Parathyroid adenoma (tissue), 2 donors: Measurements from ENCODE around the gene TTC22.

Source experiments
- H2AFZ ChIP-seq: fragments of 300-600 bp; sonication (generic); one replicate; pipeline ENCODE4 v1.7.0; 2017; ENCODE audit warnings: antibody characterized with exemption, mild to moderate bottlenecking
- H3K27ac ChIP-seq: fragments of 300-600 bp; sonication (generic); one replicate; pipeline ENCODE4 v1.7.0; 2017
- H3K27me3 ChIP-seq: fragments of 300-600 bp; sonication (generic); one replicate; pipeline ENCODE4 v1.7.0; 2017; ENCODE audit warnings: low read length; ENCODE audit not compliant: control insufficient read depth, insufficient read depth
- H3K36me3 ChIP-seq: fragments of 300-600 bp; sonication (generic); one replicate; pipeline ENCODE4 v1.7.0; 2017; ENCODE audit warnings: low read length; ENCODE audit not compliant: control insufficient read depth, insufficient read depth
- H3K4me1 ChIP-seq: fragments of 300-600 bp; sonication (generic); one replicate; pipeline ENCODE4 v1.7.0; 2017; ENCODE audit warnings: control low read depth
- H3K4me2 ChIP-seq: fragments of 300-600 bp; sonication (generic); one replicate; pipeline ENCODE4 v1.7.0; 2017; ENCODE audit warnings: low read length
- H3K4me3 ChIP-seq: fragments of 300-600 bp; sonication (generic); one replicate; pipeline ENCODE4 v1.7.0; 2017; ENCODE audit warnings: low read depth, low read length
- H3K79me2 ChIP-seq: fragments of 300-600 bp; sonication (generic); one replicate; pipeline ENCODE4 v1.7.0; 2017; ENCODE audit warnings: control low read depth
- H3K9ac ChIP-seq: fragments of 300-600 bp; sonication (generic); one replicate; pipeline ENCODE4 v1.7.0; 2017; ENCODE audit warnings: mild to moderate bottlenecking
- H3K9me3 ChIP-seq: fragments of 300-600 bp; sonication (generic); one replicate; pipeline ENCODE4 v1.7.0; 2017; ENCODE audit warnings: low read length; ENCODE audit not compliant: control insufficient read depth
- TF ChIP-seq, protein P1 (sequence below): fragments of 300-600 bp; sonication (generic); IDR thresholded peaks from one replicate; pipeline ENCODE4 v1.7.0; 2017; ENCODE audit warnings: antibody characterized with exemption, mild to moderate bottlenecking
- donor health status: primary hyperparathyroidism.

Gene TTC22

DNA sequence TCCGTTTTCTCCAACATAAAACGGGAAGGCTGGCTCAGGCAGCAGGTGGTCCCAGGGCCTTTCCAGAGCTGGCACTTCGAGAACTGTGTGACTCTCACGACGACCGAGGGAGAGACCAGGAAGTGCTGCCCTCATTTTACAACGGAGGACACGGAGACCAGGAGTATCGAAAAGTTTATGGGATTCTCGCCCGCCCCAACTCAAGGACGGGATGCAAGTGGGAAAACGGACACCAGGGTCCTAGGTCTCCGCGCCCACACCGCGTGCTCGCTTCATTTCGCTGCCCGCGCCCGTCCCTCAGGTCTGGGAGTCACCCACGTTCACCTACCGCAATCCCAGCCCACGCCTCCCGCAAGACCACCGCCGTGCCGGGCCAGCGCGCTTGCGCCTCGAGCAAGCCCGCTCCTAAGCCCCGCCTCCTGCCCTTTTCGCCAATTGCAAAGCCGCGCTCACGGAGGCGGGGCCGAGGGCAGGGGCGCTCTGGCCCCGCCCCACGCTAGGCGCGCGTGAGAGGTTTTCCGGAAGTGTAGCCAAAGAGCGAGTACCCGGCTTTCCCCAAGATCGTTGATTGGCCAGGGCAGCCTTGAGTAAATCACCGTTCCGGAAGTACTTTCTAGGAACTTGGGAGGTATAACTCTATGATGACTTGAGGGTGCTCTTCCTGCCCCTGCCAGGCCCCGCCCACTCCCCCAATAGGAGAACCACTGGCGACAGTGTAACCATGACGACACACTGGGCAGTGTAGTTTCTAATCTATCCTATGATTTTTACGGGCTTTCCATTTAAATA lies 36.8 kb downstream of the TTC22 start, which contains the start of gene PARS2:
Gene PARS2 (minus strand): TSS at position 391 of the 789 bp plus-strand sequence. CDS start 5,362 bp downstream, outside the sequence.
- H3K9ac ChIP-seq = peak within 1 kb of the TSS; percentile 19
- no peaks in the 10 kb centered on the region for H3K9me3 ChIP-seq
- TF ChIP-seq, protein P1, sequence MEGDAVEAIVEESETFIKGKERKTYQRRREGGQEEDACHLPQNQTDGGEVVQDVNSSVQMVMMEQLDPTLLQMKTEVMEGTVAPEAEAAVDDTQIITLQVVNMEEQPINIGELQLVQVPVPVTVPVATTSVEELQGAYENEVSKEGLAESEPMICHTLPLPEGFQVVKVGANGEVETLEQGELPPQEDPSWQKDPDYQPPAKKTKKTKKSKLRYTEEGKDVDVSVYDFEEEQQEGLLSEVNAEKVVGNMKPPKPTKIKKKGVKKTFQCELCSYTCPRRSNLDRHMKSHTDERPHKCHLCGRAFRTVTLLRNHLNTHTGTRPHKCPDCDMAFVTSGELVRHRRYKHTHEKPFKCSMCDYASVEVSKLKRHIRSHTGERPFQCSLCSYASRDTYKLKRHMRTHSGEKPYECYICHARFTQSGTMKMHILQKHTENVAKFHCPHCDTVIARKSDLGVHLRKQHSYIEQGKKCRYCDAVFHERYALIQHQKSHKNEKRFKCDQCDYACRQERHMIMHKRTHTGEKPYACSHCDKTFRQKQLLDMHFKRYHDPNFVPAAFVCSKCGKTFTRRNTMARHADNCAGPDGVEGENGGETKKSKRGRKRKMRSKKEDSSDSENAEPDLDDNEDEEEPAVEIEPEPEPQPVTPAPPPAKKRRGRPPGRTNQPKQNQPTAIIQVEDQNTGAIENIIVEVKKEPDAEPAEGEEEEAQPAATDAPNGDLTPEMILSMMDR = no peak
- peak within 1 kb of the TSS; percentile 74 for H3K4me3 ChIP-seq
- no peaks in the 10 kb centered on the region for H3K36me3 ChIP-seq
- H3K4me1 ChIP-seq = peaks cover 8% of the 10 kb centered on the region
- H2AFZ ChIP-seq = peak within 1 kb of the TSS; percentile 84
- peak within 1 kb of the TSS; percentile 67 for H3K27ac ChIP-seq
- no peaks in the 10 kb centered on the region for H3K27me3 ChIP-seq
- peak within 1 kb of the TSS; percentile 82 for H3K4me2 ChIP-seq
- H3K79me2 ChIP-seq = peaks cover 2% of the 10 kb centered on the region

DNA sequence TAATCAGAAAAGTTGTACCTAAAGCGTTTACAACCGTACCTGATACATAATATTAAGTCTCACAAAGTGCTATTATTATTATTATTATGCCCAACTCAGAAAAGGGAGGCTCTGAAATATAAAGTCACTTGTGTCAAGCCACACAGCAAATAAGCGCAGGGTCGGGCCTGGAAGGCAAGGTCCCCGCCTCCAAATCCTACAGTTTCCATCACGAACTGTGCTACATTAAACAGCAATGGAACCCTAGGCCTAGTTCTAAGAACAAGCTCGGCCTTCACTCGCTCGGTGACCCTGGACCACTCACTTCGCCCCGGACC lies 37.3 kb downstream of the TTC22 start:
- H3K4me2 ChIP-seq = peak overlapping the region; percentile 82
- H3K27ac ChIP-seq = no peak overlapping the region
- H3K36me3 ChIP-seq = no peaks in the 10 kb centered on the region
- peak overlapping the region; percentile 74 for H3K4me3 ChIP-seq
- peaks cover 8% of the 10 kb centered on the region for H3K4me1 ChIP-seq
- H3K27me3 ChIP-seq = no peaks in the 10 kb centered on the region
- H2AFZ ChIP-seq = peak overlapping the region; percentile 75
- H3K9me3 ChIP-seq = no peaks in the 10 kb centered on the region
- TF ChIP-seq, protein P1 = no peak
- H3K79me2 ChIP-seq = peaks cover 2% of the 10 kb centered on the region
- H3K9ac ChIP-seq = no peak overlapping the region

DNA sequence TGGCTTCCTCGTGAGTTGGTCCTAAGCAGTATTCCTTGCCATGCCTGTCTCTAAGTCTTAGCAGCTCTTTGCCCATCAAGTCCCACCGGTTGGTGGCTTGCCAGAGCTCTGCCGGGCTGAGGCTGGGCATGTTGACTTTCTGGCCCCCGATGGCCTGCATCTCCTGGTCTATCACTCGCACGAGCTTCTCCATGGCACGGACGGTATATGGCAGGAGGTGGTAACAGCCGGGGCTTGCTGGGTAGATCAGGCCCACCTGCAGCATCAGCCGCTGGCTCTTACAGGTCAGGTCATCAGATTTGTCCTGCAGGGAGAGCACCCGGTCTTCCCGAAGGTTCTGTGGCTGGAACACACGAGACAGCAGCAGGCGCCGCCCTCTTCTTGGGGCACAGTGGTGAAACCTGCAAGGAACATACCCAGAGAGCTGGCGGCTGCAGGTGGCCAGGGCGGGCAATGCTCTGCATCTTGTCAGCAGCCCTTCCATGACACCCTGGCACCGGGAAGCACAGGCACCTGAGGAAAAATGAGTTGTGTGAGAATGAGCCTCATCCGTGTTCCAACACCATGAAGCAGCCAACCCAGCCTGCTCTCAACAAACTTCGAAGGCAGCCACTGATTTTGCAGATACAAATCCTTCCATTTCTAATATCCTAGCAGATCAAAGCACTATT lies 42.3 kb downstream of the TTC22 start:
- Histone ChIP-seq H3K4me2 (no peak overlapping the region), H3K4me3 (no peak overlapping the region), H2AFZ (no peak overlapping the region), H3K9ac (no peak overlapping the region), H3K27me3 (no peaks in the 10 kb centered on the region), H3K79me2 (no peaks in the 10 kb centered on the region), H3K36me3 (no peaks in the 10 kb centered on the region), H3K9me3 (no peaks in the 10 kb centered on the region), H3K27ac (no peak overlapping the region), H3K4me1 (peaks cover 5% of the 10 kb centered on the region)
- TF ChIP-seq, protein P1 = no peak

DNA sequence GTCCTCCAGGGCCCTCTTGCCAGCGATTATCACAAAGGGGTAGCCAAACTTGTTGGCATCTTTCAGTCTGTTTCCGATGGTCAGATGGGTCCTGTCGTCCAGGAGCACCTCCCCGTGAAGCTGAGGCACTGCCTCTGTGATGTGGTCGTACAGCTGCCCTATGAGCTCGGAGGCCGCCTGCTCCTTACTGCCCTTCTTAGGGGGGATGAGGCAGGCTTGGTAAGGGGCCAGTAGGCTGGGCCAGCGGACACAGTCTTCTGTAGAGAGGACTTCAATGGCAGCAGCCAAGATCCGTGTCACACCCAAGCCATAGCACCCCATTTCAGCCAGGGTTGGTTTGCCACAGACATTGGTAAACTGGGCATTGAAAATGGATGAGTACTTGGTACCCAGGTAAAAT lies 43.3 kb downstream of the TTC22 start:
- H3K27ac ChIP-seq = no peak overlapping the region
- H3K27me3 ChIP-seq = no peaks in the 10 kb centered on the region
- no peak overlapping the region for H3K4me2 ChIP-seq
- no peaks in the 10 kb centered on the region for H3K36me3 ChIP-seq
- H3K4me3 ChIP-seq = no peak overlapping the region
- no peak overlapping the region for H3K9ac ChIP-seq
- no peaks in the 10 kb centered on the region for H3K4me1 ChIP-seq
- no peaks in the 10 kb centered on the region for H3K9me3 ChIP-seq
- TF ChIP-seq, protein P1 = no peak
- no peak overlapping the region for H2AFZ ChIP-seq
- H3K79me2 ChIP-seq = no peaks in the 10 kb centered on the region
